Fibroblast of the aortic adventitia (primary cell): Measurements from ENCODE around the gene MLIP. TPM values are rescaled to one million over a fixed set of nuclear protein-coding genes. Genes with fewer than 3 reads are reported as not detected.

Experiments
- DNase-seq: peaks from one replicate; pipeline ENCODE4 v3.0.0-alpha.2; 2010; ENCODE audit warnings: low read depth
- H3K4me3 ChIP-seq: 2 replicates; pipeline ENCODE4 v1.5.1; 2011; ENCODE audit warnings: low read depth, mild to moderate bottlenecking, control low read depth, low read length, moderate library complexity
- CTCF ChIP-seq: IDR thresholded peaks from 2 replicates; pipeline ENCODE4 v1.5.1; 2011; ENCODE audit warnings: mild to moderate bottlenecking, low read length, control low read depth, inconsistent platforms; ENCODE audit not compliant: insufficient read depth
- total RNA-seq: library from RNA; depleted of rRNA; stranded (reverse); fragments of >200 nt; gene quantifications from 2 replicates; pipeline ENCODE4 v1.2.3, GENCODE V29; 2012; ENCODE audit warnings: low replicate concordance

The MLIP gene
- total RNA-seq, 1 donor, result not detected

- no peak overlapping the region for H3K4me3 ChIP-seq
- no peak for DNase-seq
- no peak for TF ChIP-seq CTCF
These were observed 4.7 kb downstream of the MLIP start for GRCh38 chr6:54115966-54116365.

DNA sequence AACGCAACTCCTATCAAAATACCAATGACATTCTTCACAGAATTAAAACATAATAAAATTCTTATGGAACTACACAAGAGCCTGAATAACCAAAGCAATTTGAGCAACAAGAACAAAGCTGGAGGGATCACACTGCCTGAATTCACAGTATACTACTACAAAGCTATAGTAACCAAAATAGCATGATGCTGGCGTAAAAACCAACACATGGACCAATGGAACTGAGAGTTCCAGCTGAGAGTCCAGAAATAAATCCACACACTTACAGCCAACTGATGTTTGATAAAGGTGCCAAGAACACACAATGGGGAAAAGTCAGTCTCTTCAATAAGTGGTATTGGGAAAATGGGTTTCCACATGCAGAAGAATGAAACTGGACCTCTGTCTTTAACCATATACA is 6.9 kb downstream of the MLIP start:
- DNase-seq, result no peak
- no peak for TF ChIP-seq CTCF
- H3K4me3 ChIP-seq, result no peak overlapping the region

GRCh38 chr6:54125493-54125892 is 14.2 kb downstream of the MLIP start:
- TF ChIP-seq CTCF, result no peak
- H3K4me3 ChIP-seq, result no peak overlapping the region
- DNase-seq, result no peak

DNA sequence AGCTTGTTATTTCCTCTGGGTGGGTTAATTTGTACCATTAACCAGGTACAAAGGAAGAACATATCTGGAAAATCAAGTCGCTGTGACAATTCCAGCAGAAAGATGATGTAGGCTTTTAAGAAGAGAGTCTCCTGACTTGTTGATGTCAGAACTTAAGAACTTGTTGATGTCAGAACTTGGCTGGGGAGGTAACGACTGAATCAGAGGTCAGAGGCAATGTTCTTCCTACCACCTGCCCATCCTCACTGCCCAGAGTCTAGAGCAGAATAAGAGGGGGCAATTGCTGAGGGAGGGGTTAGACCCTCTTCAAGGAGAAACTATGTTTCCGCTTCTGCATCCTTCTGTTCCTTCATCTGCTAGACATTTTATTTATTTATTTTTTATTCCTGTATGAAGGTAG is 18.9 kb downstream of the MLIP start:
- H3K4me3 ChIP-seq, result no peak overlapping the region
- DNase-seq, result no peak
- no peak for TF ChIP-seq CTCF

GRCh38 chr6:54132587-54132986 is 21.3 kb downstream of the MLIP start:
- DNase-seq, result no peak
- no peak overlapping the region for H3K4me3 ChIP-seq
- no peak for TF ChIP-seq CTCF

DNA sequence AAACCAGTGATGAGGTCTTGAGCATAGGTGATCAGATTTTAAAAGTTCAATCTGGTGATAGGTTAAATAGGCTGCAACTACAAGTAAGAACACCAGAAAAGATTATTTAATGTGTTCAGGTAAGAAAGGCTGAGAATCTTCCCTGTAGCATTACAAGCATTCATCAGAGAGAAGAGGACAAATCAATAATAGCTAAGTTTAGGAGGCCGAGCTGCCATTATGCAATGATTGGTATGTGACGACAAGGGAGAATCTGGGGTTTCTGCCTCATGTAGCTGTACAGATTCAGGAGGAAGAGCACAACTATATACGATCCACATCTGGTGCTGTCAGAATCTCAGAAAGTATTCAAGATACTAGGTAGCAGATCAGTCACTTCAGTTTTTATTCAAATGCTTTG is 21.9 kb downstream of the MLIP start:
- no peak overlapping the region for H3K4me3 ChIP-seq
- no peak for DNase-seq
- TF ChIP-seq CTCF, result no peak

DNA sequence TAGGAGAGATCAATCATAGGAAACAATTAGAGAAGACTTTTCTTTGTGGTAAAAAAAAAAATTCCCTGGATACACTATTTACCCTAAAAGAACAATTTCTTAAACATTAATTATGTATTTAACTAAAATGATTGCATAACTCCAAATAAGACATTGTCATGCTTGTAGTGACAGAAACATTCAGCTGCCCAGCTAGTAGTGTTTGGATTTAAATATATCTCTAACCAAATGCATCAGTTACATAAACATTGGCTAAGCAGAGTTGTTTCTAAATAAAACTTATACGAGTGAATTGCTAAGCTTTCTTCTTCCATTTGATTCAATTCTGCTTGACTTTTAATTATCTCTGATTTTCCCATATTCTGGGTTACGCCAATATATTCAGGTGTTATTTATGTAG is 23.7 kb downstream of the MLIP start:
- no peak for DNase-seq
- no peak for TF ChIP-seq CTCF
- H3K4me3 ChIP-seq, result no peak overlapping the region
